K562 (cell line): Measurements from ENCODE around the gene WDR1. TPM values are rescaled to one million over a fixed set of nuclear protein-coding genes. Genes with fewer than 3 reads are reported as not detected.

Experiments
- CC2D1A ChIP-seq: fragments of 450-650 bp; IDR thresholded peaks from 2 replicates; pipeline ENCODE4 v1.6.1; 2017; ENCODE audit warnings: mild to moderate bottlenecking
- DACH1 ChIP-seq: fragments of 450-650 bp; IDR thresholded peaks from 2 replicates; pipeline ENCODE4 v1.6.1; 2018; ENCODE audit not compliant: partially characterized antibody
- ERF ChIP-seq: fragments of 450-650 bp; formaldehyde crosslinking; IDR thresholded peaks from 2 replicates; pipeline ENCODE4 v1.4.0; 2020; ENCODE audit warnings: mild to moderate bottlenecking, mixed read lengths
- ETV5 ChIP-seq: sonication (generic); formaldehyde crosslinking; IDR thresholded peaks from 2 replicates; pipeline ENCODE4 v1.4.0; 2020; ENCODE audit warnings: low read depth, mild to moderate bottlenecking, missing genetic modification reagents
- GATA2 ChIP-seq: sonication (generic); formaldehyde crosslinking; IDR thresholded peaks from 2 replicates; pipeline ENCODE4 v1.4.0; 2020; ENCODE audit warnings: mild to moderate bottlenecking, missing genetic modification reagents
- HMGN3 ChIP-seq: IDR thresholded peaks from 2 replicates; pipeline ENCODE4 v1.6.1; 2011; ENCODE audit warnings: borderline replicate concordance, low read depth, mild to moderate bottlenecking, mixed read lengths, low read length; ENCODE audit not compliant: insufficient read length; ENCODE audit errors: extremely low read depth
- HNRNPLL ChIP-seq: fragments of 200-400 bp; formaldehyde crosslinking; IDR thresholded peaks from 2 replicates; pipeline ENCODE4 v1.6.1; 2017; ENCODE audit warnings: low read length, low read depth, mild to moderate bottlenecking; ENCODE audit not compliant: poor library complexity, severe bottlenecking
- HOXB6 ChIP-seq: fragments of 250-450 bp; sonication (Bioruptor Pico); IDR thresholded peaks from 2 replicates; pipeline ENCODE4 v1.5.1; 2022; ENCODE audit warnings: mild to moderate bottlenecking, borderline replicate concordance
- LARP7 ChIP-seq: fragments of 450-650 bp; IDR thresholded peaks from 2 replicates; pipeline ENCODE4 v1.6.1; 2016
- MAFF ChIP-seq: IDR thresholded peaks from 2 replicates; pipeline ENCODE4 v1.6.1; 2012; ENCODE audit warnings: low read length, improper control_type of control experiment
- PATZ1 ChIP-seq: fragments of 250-450 bp; sonication (Bioruptor Pico); IDR thresholded peaks from 2 replicates; pipeline ENCODE4 v1.5.0; 2020; ENCODE audit warnings: mild to moderate bottlenecking, borderline replicate concordance
- PBX2 ChIP-seq, 2 experiments: IDR thresholded peaks in 1 of 2; conservative IDR thresholded peaks in 1 of 2; 2 replicates each; pipeline ENCODE4 v1.6.1; 2016; ENCODE audit warnings: low read depth in 2 of 2, mild to moderate bottlenecking in 1 of 2, missing compliant biosample characterization in 1 of 2, missing genetic modification characterization in 1 of 2, moderate library complexity in 1 of 2
- PCBP2 ChIP-seq: fragments of 200-400 bp; formaldehyde crosslinking; IDR thresholded peaks from 2 replicates; pipeline ENCODE4 v1.6.1; 2018; ENCODE audit warnings: low read length, low read depth, mild to moderate bottlenecking, moderate library complexity; ENCODE audit not compliant: poor library complexity, severe bottlenecking
- PHB ChIP-seq: fragments of 250-450 bp; sonication (Bioruptor Pico); IDR thresholded peaks from 2 replicates; pipeline ENCODE4 v1.5.0; 2021
- POLR2A ChIP-seq: fragments of 450-650 bp; conservative IDR thresholded peaks from 2 replicates; pipeline ENCODE4 v1.6.1; 2016
- SMAD1 ChIP-seq: fragments of 150-350 bp; IDR thresholded peaks from 2 replicates; pipeline ENCODE4 v1.6.1; 2014; ENCODE audit warnings: low read length, low read depth; ENCODE audit not compliant: partially characterized antibody
- SMC3 ChIP-seq: conservative IDR thresholded peaks from 2 replicates; pipeline ENCODE4 v1.6.1; 2011; ENCODE audit warnings: low read depth, low read length, improper control_type of control experiment; ENCODE audit not compliant: insufficient read depth
- TEAD1 ChIP-seq, 2 experiments: fragments of 450-650 bp in 1 of 2; sonication (generic) in 1 of 2; formaldehyde crosslinking; IDR thresholded peaks; 2 replicates each; pipeline versions ENCODE4 v1.4.0 to v1.8.0; 2020 to 2022; ENCODE audit warnings: mild to moderate bottlenecking in 2 of 2, missing genetic modification reagents in 1 of 2
- TRIM24 ChIP-seq, 2 experiments: fragments of 450-650 bp; IDR thresholded peaks; 2 replicates each; pipeline ENCODE4 v1.6.1; 2016
- ZNF354B ChIP-seq: fragments of 250-450 bp; sonication (Bioruptor Pico); IDR thresholded peaks from 2 replicates; pipeline ENCODE4 v1.4.0; 2020
- ZNF639 ChIP-seq, 2 experiments: fragments of 200-800 bp in 1 of 2; sonication (Bioruptor generic) in 1 of 2; sonication (generic) in 1 of 2; formaldehyde crosslinking in 1 of 2; IDR thresholded peaks in 1 of 2; conservative IDR thresholded peaks in 1 of 2; 2 replicates each; pipeline versions ENCODE4 v1.5.0 to v1.6.1; 2016 to 2020; ENCODE audit warnings: missing compliant biosample characterization in 1 of 2, missing genetic modification characterization in 1 of 2, missing genetic modification reagents in 1 of 2
- ZNF785 ChIP-seq: fragments of 250-450 bp; sonication (Bioruptor Pico); IDR thresholded peaks from 2 replicates; pipeline ENCODE4 v1.4.0; 2020; ENCODE audit warnings: mild to moderate bottlenecking
- polyA plus RNA-seq, 8 experiments: library from polyadenylated mRNA; depleted of rRNA in 4 of 8; stranded (reverse) in 5 of 8; unstranded in 3 of 8; fragments of >200 nt; fragmentation: Nextera tagmentation in 2 of 8; fragmentation: Illumina TruSeq in 1 of 8; extraction: Ambion mirVana in 2 of 8; extraction: Trizol in 1 of 8; gene quantifications; 2 replicates each; pipeline versions ENCODE4 v1.2.1 to v1.2.3, GENCODE V29; 2011 to 2014; ENCODE audit warnings: inconsistent platforms in 1 of 8, missing spikeins in 1 of 8
- total RNA-seq, 7 experiments: library from RNA; depleted of rRNA in 6 of 7; stranded (reverse); fragments of >200 nt in 6 of 7; fragmentation: Illumina TruSeq in 2 of 7; extraction: Trizol in 2 of 7; gene quantifications; 2 replicates each; pipeline versions ENCODE4 v1.2.1 to v1.2.3, GENCODE V29; 2011 to 2021; ENCODE audit warnings: low replicate concordance in 1 of 7
- TF ChIP-seq, protein P1 (sequence below): fragments of 250-450 bp; sonication (Bioruptor Pico); IDR thresholded peaks from 2 replicates; pipeline ENCODE4 v1.4.0; 2020

Gene WDR1
- total and polyA plus RNA-seq, 9 of the 15 experiments (the other 6 are each of a cell fraction or from before 2014, with no cell fraction given): 16.1 to 213 (median 125) TPM

GRCh38 chr4:10160281-10160856 is 43.8 kb upstream of the WDR1 start (continued):
- TF ChIP-seq PBX2 (CRISPR knock-in tag; IDR thresholded peaks at IDR 0.05; ENCODE audit: low read depth) (no peak), PBX2 (tag; conservative IDR thresholded peaks at IDR 0.05; ENCODE audit: low read depth) (no peak), ZNF785 (CRISPR knock-in tag) (no peak), POLR2A (no peak), TEAD1 (CRISPR knock-in tag; IDR thresholded peaks at IDR 0.05) (no peak), ETV5 (no peak), TRIM24 (IDR thresholded peaks at IDR 0.05) (no peak), SMC3 (peak; percentile 74), DACH1 (no peak), ERF (CRISPR knock-in tag) (no peak), ZNF639 (CRISPR knock-in tag; conservative IDR thresholded peaks at IDR 0.05 in 1 of 2, IDR thresholded peaks at IDR 0.05 in 1 of 2) (no peak), HMGN3 (no peak), GATA2 (CRISPR knock-in tag) (no peak), CC2D1A (no peak), HOXB6 (CRISPR knock-in tag) (no peak), LARP7 (no peak), SMAD1 (no peak), HNRNPLL (no peak), PCBP2 (no peak), ZNF354B (CRISPR knock-in tag) (no peak), PATZ1 (CRISPR knock-in tag) (no peak), MAFF (no peak), PHB (CRISPR knock-in tag) (no peak)
- TF ChIP-seq, protein P1, sequence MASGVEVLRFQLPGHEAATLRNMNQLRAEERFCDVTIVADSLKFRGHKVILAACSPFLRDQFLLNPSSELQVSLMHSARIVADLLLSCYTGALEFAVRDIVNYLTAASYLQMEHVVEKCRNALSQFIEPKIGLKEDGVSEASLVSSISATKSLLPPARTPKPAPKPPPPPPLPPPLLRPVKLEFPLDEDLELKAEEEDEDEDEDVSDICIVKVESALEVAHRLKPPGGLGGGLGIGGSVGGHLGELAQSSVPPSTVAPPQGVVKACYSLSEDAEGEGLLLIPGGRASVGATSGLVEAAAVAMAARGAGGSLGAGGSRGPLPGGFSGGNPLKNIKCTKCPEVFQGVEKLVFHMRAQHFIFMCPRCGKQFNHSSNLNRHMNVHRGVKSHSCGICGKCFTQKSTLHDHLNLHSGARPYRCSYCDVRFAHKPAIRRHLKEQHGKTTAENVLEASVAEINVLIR: no peak
